SJCRH30 (cell line): ENCODE measurements around the gene NOM1. TPM values are rescaled to one million over a fixed set of nuclear protein-coding genes. Genes with fewer than 3 reads are reported as not detected.
"Not testable (repeated sequence)": the region's sequence is repeated elsewhere in the genome, so short reads cannot be mapped to it uniquely, and the experiment has no call there.

Experiments used
- DNase-seq, 2 experiments: peaks; one replicate each; pipeline ENCODE4 v3.0.0-alpha.2; 2015 to 2020
- H3K27ac ChIP-seq: fragments of 250-450 bp; sonication (Bioruptor Pico); 2 replicates; pipeline ENCODE4 v1.5.1; 2020; ENCODE audit warnings: mild to moderate bottlenecking, moderate library complexity
- H3K27me3 ChIP-seq: fragments of 250-450 bp; sonication (Bioruptor Pico); 2 replicates; pipeline ENCODE4 v1.5.1; 2020; ENCODE audit warnings: mild to moderate bottlenecking, moderate library complexity
- H3K36me3 ChIP-seq: fragments of 250-450 bp; sonication (Bioruptor Pico); 2 replicates; pipeline ENCODE4 v1.5.1; 2020; ENCODE audit warnings: mild to moderate bottlenecking, moderate library complexity
- H3K4me1 ChIP-seq: fragments of 250-450 bp; sonication (Bioruptor Pico); 2 replicates; pipeline ENCODE4 v1.5.1; 2020; ENCODE audit warnings: mild to moderate bottlenecking, moderate library complexity
- H3K4me3 ChIP-seq: fragments of 250-450 bp; sonication (Bioruptor Pico); 2 replicates; pipeline ENCODE4 v1.5.1; 2020; ENCODE audit warnings: mild to moderate bottlenecking, moderate library complexity
- H3K9me3 ChIP-seq: fragments of 250-450 bp; sonication (Bioruptor Pico); replicated peaks from 2 replicates; pipeline ENCODE4 v1.5.1; 2020; ENCODE audit warnings: mild to moderate bottlenecking, moderate library complexity
- total RNA-seq: library from RNA; depleted of rRNA; stranded (reverse); fragments of >200 nt; shearing (Covaris generic); gene quantifications from 2 replicates; pipeline ENCODE4 v1.2.3, GENCODE V29; 2014

The NOM1 gene
- total RNA-seq, 1 experiment from 2014 or later, result 29.9 TPM

DNA sequence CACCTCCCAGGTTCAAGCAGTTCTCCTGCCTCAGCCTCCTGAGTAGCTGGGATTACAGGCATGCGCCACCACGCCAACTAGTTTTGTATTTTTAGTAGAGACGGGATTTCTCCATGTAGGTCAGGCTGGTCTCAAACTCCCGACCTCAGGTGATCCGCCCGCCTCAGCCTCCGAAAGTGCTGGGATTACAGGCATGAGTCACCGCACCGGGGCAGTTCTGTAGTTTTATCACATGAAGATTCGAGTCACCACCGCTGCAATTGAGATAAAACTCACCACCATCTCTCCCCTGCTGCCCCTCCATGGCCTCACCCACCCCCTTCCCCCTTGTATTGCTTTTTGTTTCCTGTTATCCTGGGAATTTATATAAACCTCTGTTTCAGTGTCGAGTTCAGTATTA lies 3.7 kb downstream of the NOM1 start:
- H3K36me3 ChIP-seq, result peaks cover 56% of the 10 kb centered on the region
- not testable (repeated sequence) for H3K4me1 ChIP-seq, DNase-seq, H3K4me3 ChIP-seq, H3K27ac ChIP-seq, H3K27me3 ChIP-seq, H3K9me3 ChIP-seq

DNA sequence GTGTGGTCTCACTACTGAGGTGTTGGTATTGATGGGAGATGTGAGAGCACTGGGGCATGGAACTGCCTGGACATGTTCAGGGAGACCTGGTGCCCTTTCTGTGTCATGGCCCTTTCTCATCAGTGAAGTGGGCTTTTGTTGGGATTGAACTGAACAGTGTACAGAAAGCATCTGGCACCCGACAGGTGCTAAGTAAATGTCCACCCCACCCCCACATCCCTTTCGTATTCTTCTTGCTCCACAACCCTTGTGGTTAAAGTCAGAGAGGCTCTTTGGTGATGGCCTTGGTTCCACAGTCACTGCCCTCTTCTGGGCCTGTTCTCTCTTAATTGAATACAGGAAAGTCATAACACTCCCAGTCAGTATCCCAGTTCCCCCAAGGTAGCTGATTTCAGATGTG lies 5.4 kb downstream of the NOM1 start:
- no peak overlapping the region for H3K27ac ChIP-seq
- H3K4me3 ChIP-seq, result no peak overlapping the region
- peaks cover 72% of the 10 kb centered on the region for H3K36me3 ChIP-seq
- H3K27me3 ChIP-seq, result no peaks in the 10 kb centered on the region
- no peaks in the 10 kb centered on the region for H3K9me3 ChIP-seq
- peak in 1 of 2 experiments; percentile 26 for DNase-seq
- H3K4me1 ChIP-seq, result peaks cover 4% of the 10 kb centered on the region

DNA sequence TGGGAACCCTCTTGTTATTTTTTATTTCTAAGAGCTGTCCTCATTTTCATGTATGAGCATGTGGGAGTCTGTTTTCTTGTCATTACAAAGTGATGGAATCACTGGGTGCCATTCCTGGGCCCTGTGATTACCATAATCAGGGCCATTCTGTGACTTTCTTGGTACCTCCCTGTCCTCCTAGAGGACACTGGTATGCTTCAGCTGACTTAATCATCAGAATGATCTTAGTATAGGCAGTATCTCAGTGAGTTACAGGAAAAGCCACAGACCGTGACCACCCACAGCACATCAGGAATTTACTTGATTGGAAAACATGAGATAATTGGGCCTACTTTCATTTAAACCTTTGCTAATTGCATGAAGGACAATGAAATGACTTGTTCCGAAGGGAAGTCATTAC lies 7.2 kb downstream of the NOM1 start:
- Histone ChIP-seq H3K4me1 (peaks cover 4% of the 10 kb centered on the region), H3K4me3 (no peak overlapping the region), H3K9me3 (no peaks in the 10 kb centered on the region), H3K27ac (no peak overlapping the region), H3K36me3 (peaks cover 90% of the 10 kb centered on the region), H3K27me3 (no peaks in the 10 kb centered on the region)
- DNase-seq, result no peak

DNA sequence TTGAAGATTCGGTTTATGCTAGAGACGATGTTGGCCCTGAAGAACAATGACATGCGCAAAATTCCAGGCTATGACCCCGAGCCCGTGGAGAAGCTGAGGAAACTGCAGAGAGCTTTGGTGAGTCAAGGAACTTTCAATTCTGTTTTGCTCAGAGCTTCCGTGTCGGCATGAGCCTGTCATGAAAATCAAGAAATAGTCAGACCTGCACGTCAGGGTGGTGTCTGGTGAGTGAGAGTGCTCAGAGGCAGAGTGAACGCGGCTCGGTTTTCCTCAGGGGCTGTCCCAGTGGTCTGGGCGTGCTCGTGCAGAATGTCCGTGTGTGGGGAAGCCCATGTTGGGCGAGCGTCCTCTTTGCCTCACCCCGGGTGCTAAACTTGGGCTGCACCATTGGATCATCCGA lies 12.6 kb downstream of the NOM1 start:
- Histone ChIP-seq H3K9me3 (no peaks in the 10 kb centered on the region), H3K4me1 (no peaks in the 10 kb centered on the region), H3K4me3 (no peak overlapping the region), H3K36me3 (peaks cover 90% of the 10 kb centered on the region), H3K27me3 (no peaks in the 10 kb centered on the region), H3K27ac (no peak overlapping the region)
- no peak for DNase-seq

DNA sequence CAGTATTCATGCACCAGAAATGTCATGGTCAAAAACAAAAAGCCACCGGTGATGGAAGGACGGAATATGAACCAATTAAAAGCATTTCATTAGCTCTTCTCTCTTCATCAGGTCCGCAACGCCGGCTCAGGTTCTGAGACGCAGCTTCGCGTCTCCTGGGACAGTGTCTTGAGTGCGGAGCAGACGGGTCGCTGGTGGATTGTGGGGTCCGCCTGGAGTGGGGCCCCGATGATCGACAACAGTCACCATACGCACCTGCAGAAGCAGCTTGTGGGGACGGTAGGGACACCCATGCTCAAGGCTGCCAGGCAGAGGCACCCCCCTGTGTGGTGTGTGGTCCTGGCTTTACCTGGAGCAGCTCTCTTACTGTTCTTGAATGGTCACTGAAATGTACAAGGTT lies 13.4 kb downstream of the NOM1 start:
- Histone ChIP-seq H3K36me3 (peaks cover 91% of the 10 kb centered on the region), H3K4me1 (no peaks in the 10 kb centered on the region), H3K27ac (no peak overlapping the region), H3K4me3 (no peak overlapping the region), H3K9me3 (no peaks in the 10 kb centered on the region), H3K27me3 (no peaks in the 10 kb centered on the region)
- no peak for DNase-seq

DNA sequence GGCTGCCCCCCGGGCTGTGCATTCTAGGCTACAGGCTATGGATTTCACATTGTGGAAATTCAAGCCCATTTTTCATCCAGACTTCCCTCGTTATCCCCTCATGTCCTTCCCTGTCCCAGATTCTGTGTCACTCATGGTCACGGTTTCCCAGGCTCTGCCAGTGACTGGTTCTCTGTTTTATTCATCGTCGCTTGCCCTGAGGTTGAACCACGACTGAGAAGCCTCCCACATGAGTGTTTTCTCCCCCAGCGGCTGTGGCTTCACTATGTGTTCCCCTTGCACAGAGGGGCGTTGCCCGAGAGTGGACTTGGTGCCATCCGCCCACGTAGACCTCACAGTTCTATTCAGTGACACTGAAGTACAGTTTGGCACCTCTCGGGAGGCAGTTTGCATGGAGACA lies 14.0 kb downstream of the NOM1 start:
- no peak for DNase-seq
- Histone ChIP-seq H3K4me3 (no peak overlapping the region), H3K9me3 (no peaks in the 10 kb centered on the region), H3K27ac (no peak overlapping the region), H3K4me1 (no peaks in the 10 kb centered on the region), H3K27me3 (no peaks in the 10 kb centered on the region), H3K36me3 (peaks cover 87% of the 10 kb centered on the region)

DNA sequence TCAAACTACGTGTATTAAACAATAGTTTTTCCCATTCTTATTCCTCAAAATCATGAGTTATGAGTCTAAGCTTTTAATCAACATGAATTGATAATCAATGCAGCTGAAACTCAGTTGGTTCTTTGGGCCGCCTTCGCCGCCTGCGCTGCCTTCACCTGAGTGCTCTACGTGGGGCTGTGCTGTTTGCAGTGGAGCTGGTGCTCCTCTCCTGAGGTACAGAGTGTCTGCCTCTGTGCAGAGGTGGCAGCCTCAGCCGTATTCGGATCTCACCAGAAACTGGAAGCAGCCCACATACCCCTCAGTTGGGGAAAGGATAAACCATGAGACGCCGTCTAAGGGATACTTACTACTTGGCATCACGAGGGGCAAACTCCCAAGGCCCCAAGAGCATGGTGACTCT lies 15.5 kb downstream of the NOM1 start:
- DNase-seq, result no peak
- Histone ChIP-seq H3K27ac (no peak overlapping the region), H3K4me3 (no peak overlapping the region), H3K27me3 (no peaks in the 10 kb centered on the region), H3K36me3 (peaks cover 85% of the 10 kb centered on the region), H3K4me1 (no peaks in the 10 kb centered on the region), H3K9me3 (no peaks in the 10 kb centered on the region)

DNA sequence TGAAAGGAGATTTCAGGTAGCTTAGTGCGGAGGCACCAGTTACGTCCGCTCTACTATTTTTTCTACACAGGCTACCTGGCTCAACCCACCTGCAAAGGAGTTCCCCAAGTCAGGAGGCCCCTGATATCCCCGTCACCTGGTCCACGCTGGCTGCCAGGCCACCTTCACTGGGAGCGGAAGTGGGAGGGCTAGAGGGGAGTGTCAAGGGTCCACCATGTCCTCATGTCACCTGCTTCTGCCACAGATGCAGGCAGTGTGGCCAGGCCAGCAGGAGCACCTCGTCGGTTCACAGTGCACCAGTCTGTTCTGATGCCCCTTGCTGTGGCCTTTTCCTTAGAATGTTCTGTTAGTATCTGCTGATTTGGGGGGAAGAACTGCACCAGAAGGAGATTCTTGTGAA lies 16.9 kb downstream of the NOM1 start:
- no peaks in the 10 kb centered on the region for H3K27me3 ChIP-seq
- DNase-seq, result no peak
- no peak overlapping the region for H3K4me3 ChIP-seq
- no peaks in the 10 kb centered on the region for H3K4me1 ChIP-seq
- H3K9me3 ChIP-seq, result no peaks in the 10 kb centered on the region
- H3K36me3 ChIP-seq, result peaks cover 84% of the 10 kb centered on the region
- no peak overlapping the region for H3K27ac ChIP-seq

DNA sequence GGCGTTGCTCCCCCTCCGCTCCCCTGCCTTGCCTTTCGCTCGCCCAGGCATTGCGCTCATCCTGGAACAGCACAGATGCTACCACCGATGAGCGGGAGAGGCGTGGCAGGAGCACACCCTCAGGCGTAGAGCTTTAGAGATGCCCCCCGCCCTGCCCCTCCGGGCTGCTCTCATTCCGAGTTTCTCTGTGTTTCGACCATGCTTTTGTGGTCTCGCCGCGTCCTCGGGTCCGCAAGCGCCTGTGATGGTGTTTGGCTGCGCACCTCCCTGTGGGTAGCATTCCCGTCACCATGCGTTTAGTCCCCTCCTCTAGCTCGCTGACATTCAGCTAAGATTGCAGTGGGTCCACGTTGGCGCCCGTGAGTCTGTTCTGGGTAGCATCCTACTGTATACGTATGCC lies 18.7 kb downstream of the NOM1 start:
- peaks cover 70% of the 10 kb centered on the region for H3K36me3 ChIP-seq
- no peaks in the 10 kb centered on the region for H3K27me3 ChIP-seq
- H3K4me3 ChIP-seq, result no peak overlapping the region
- DNase-seq, result no peak
- H3K4me1 ChIP-seq, result no peaks in the 10 kb centered on the region
- H3K9me3 ChIP-seq, result no peaks in the 10 kb centered on the region
- H3K27ac ChIP-seq, result no peak overlapping the region

DNA sequence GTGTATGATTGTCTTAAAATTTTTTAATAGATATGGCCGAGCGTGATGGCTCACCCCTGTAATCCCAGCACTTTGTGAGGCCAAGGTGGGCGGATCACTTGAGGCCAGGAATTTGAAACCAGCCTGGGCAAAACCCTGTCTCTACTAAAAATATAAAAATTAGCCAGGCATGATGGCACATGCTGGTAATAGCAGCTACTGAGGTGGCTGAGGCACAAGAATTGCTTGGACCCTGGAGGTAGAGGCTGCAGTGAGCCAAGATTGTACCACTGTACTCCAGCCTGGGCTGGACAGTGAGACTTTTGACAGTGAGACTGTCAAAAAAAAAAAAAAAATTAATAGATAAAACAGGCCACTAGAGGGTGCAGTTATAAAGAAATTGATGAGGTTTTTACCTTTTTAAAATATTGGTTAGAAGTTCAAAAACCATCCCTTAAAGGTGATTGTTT lies 20.5 kb downstream of the NOM1 start:
- no peak overlapping the region for H3K4me3 ChIP-seq
- peak in 1 of 2 experiments; percentile 33 for DNase-seq
- H3K27me3 ChIP-seq, result no peaks in the 10 kb centered on the region
- no peaks in the 10 kb centered on the region for H3K9me3 ChIP-seq
- peaks cover 53% of the 10 kb centered on the region for H3K36me3 ChIP-seq
- H3K4me1 ChIP-seq, result no peaks in the 10 kb centered on the region
- no peak overlapping the region for H3K27ac ChIP-seq

DNA sequence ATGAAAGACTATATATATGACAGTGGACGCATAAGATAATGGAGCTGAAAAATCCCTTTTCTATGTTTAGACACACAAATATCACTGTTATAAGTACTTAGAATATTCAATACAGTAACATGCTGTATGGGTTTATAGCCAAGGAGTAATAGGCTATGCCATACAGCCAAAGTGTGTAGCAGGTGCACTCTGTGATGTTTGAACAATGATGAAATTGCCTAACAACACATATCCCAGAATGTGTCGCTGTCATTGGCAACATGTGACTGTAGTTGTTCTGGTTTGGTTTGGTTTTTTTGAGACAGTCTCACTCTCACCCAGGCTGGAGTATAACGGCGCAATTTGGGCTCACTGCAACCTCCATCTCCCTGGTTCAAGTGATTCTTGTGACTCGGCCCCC lies 26.1 kb downstream of the NOM1 start:
- H3K36me3 ChIP-seq, result peaks cover 20% of the 10 kb centered on the region
- no peak overlapping the region for H3K4me3 ChIP-seq
- no peak overlapping the region for H3K27ac ChIP-seq
- no peaks in the 10 kb centered on the region for H3K4me1 ChIP-seq
- peaks cover 10% of the 10 kb centered on the region; the same call in 1 of the 2 replicates for H3K9me3 ChIP-seq
- no peak for DNase-seq
- H3K27me3 ChIP-seq, result no peaks in the 10 kb centered on the region

DNA sequence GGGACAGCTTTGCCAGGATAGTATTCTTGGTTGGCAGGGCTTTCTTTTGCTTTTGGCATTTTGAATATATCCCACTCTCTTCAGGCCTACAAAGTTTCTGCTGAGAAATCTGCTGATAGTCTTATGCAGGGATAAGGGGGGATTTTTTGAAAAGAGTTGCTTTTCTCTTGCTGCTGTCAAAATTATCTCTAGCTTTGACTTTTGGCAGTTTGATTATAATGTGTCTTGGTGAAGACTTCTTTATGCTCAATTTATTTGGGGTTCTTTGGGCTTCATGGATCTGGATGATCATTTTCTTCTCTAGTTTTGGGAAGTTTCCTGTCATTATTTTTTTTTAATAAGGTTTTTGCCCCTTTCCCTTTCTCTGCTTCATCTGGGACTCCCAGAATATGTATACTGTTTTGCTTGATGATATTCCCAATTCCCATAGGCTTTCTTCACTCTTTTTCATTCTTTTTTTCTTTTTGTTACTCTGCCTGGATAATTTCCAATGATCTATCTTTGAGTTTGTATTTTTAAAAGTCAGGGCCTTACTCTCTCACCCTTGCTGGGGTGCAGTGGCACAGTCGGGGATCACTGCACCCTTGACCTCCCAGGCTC lies 29.6 kb downstream of the NOM1 start:
- H3K36me3 ChIP-seq, result peaks cover 8% of the 10 kb centered on the region; the same call in 1 of the 2 replicates

DNA sequence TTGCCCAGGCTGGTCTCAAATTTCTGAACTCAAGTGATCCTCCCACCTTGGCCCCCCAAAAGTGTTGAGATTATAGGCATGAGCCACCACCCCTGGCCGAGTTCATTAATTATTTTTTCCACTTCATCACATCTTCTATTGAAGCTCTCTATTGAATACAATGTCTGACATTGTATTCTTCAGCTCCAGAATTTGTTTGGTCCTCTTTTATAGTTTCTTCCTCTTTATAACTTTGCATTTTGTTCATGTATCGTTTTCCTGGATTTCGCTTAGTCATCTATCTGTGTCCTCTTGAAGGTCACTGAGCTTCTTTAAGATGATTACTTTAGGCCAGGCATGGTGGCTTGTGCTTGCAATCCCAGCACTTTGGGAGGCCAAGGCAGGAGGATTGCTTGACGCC lies 30.2 kb downstream of the NOM1 start:
- peaks cover 8% of the 10 kb centered on the region; the same call in 1 of the 2 replicates for H3K36me3 ChIP-seq
- no peak overlapping the region for H3K27ac ChIP-seq
- peaks cover 10% of the 10 kb centered on the region; the same call in 1 of the 2 replicates for H3K9me3 ChIP-seq
- no peaks in the 10 kb centered on the region for H3K4me1 ChIP-seq
- no peak for DNase-seq
- H3K4me3 ChIP-seq, result no peak overlapping the region
- H3K27me3 ChIP-seq, result no peaks in the 10 kb centered on the region

More for the DNA sequence above, 29.6 kb downstream of the NOM1 start:
- Histone ChIP-seq H3K9me3 (peaks cover 10% of the 10 kb centered on the region; the same call in 1 of the 2 replicates), H3K4me1 (no peaks in the 10 kb centered on the region), H3K27ac (no peak overlapping the region), H3K4me3 (no peak overlapping the region), H3K27me3 (no peaks in the 10 kb centered on the region)
- DNase-seq, result no peak

DNA sequence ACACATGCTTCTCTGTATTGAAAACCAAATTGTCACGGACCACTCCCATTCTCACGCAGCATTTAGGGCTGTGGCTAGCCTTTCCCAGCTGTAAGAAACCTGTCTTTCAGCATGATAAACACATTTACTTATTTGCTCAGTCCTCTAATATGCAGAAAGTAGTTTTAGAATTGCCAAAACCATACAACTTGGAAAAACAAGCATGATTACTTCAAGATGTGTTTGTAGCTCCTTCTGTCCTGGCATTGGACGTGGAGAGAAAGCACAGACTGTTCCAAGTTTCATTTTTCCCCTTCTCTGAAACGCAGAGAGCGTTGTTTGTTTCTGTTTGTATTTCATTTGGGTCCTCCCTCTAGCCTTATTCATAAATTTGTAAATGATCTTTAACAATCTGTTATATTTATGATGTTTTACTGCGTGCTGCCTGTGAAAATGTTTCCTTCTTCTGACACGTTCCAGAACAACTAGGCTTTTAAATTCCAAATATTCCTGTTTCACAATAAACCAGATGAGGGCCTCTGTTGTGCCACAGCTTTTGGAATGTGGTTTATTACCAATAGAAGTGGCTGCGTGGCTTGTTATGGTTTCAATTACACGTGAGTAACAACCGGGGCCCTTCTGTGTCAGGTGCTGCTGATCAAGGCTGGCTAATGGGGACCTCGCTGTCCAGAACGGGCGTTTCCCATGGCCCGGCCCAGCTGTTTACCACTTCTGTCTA lies 34.8 kb downstream of the NOM1 start:
- Histone ChIP-seq H3K4me1 (no peaks in the 10 kb centered on the region), H3K9me3 (0 out of 2 replicates have a peak, but pooled peaks cover 6% of the 10 kb centered on the region), H3K27me3 (no peaks in the 10 kb centered on the region), H3K36me3 (no peaks in the 10 kb centered on the region), H3K27ac (no peak overlapping the region), H3K4me3 (no peak overlapping the region)
- DNase-seq, result peak in 1 of 2 experiments; percentile 17

DNA sequence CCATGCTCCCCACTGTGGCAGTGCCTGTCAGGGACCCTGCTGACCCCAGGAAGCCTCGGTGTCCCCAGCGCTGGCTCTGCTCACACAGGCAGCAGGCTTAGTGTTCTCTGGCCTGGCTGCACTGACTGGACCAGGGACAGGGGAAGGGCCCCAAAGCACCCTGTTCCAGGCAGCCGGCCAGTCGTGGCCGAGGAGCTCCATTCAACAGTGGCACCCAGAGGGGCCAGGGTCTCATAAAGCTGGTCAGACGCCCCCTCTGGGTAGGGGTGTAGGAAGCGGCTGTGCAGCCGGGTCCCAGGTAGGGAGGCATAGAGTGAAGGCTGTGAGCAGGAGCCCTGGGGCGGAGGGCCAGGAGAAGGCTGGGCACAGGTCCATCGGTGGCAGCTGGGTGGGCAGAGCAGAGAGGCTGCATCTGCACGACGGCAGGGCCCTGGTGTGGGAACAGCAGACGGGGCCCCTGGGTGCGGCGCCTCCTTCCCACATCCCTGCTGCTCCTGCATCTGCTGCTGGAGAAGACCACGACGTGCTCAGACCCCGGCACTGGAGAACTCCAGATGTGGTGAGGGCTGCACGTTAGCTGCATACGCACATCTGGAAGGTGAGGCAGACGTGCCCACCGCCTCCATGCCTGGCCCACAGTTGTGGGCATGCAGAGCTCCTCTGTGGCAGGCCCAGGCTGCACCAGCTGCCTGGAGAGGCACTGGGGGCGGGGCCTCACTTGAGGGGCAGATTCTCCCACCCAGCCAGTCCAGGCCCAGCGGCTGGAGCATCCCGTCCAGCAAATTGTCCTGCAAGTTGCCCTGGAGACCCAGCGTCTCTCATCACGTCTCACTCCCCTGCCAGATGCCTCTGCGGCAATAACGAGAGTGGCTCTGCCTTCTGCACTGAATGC lies 35.8 kb downstream of the NOM1 start:
- Histone ChIP-seq H3K4me3 (no peak overlapping the region), H3K36me3 (no peaks in the 10 kb centered on the region), H3K4me1 (no peaks in the 10 kb centered on the region), H3K9me3 (no peaks in the 10 kb centered on the region), H3K27me3 (no peaks in the 10 kb centered on the region), H3K27ac (no peak overlapping the region)
- no peak for DNase-seq
